Measurements from ENCODE around the gene TULP4.
"Not testable (repeated sequence)": the region's sequence is repeated elsewhere in the genome, so short reads cannot be mapped to it uniquely, and the experiment has no call there.

Gene TULP4

DNA sequence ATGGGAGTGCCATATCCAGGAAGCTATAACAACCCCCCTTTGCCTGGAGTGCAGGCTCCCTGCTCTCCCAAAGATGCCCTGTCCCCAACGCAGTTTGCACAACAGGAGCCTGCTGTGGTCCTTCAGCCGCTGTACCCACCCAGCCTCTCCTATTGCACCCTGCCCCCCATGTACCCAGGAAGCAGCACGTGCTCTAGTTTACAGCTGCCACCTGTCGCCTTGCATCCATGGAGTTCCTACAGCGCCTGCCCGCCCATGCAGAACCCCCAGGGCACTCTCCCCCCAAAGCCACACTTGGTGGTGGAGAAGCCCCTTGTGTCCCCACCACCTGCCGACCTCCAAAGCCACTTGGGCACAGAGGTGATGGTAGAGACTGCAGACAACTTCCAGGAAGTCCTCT lies 191.0 kb downstream of the TULP4 start:
- no peak for DNase-seq (ENCODE audit: low spot score)

DNA sequence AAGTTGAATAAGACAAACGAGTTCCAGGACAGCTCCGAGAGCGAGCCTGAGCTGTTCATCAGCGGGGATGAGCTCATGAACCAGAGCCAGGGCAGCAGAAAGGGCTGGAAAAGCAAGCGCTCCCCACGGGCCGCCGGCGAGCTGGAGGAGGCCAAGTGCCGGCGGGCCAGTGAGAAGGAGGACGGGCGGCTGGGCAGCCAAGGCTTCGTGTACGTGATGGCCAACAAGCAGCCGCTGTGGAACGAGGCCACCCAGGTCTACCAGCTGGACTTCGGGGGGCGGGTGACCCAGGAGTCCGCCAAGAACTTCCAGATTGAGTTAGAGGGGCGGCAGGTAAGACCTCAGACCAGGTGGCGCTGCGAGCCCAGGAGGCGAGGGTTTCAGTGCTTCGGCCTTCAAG lies 191.6 kb downstream of the TULP4 start:
- no peak for DNase-seq (ENCODE audit: low spot score)

DNA sequence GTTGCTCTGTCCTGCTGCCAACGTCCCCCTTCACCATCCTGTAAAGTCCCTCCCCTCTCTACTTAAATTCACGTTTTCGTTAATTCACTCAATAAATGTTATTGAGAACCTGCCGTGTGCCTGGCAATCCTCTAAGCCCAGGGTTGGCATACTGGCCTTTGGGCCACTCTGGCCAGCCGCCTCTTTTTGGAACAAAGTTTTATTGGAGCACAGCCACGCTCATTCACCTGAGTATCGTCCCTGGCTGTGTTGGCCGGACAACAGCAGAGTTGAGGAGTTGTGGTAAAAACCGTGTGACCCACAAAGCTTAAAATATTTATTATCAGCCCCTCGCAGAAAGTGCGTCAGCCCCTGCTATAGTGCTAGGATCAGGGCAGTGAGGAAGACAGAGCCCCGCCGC lies 192.9 kb downstream of the TULP4 start:
- no peak for DNase-seq (ENCODE audit: low spot score)

DNA sequence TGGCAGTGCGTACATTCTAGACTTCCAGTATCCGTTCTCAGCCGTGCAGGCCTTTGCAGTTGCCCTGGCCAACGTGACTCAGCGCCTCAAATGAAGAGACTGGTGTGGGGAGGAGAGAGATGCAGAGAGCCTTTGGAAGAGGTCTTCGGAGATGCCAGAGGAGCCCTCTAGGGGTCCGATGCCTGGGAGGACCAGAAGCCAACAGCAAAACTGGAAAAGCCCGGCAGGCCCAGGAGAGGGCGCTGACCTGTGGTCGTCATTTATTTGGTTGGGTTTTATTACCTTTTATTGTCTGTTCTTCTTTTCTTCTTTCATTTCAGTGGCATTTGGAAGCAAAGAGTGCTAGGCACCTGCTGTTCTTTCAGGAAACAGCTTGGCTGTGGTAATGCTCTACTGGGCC lies 194.3 kb downstream of the TULP4 start:
- peak; percentile 26 for DNase-seq (ENCODE audit: low spot score)

DNA sequence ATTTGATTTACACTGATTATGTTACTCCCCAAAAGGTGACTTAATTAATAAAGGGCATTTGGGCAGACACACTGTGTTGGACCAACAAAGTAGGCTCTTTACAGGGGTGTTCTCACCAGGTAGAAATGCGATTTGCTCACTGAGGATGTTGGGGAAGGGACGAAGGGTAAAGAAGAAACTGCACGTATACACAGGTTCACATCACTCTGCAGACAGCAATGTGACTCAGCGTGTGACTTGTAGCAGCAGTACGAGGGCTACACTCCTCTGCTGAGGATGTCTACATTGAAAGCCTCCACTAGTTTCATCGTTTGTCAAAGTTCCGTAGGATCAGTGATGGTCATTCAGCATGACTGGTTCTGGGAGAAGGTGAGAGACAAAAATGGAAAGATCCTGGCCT lies 194.9 kb downstream of the TULP4 start:
- DNase-seq (ENCODE audit: low spot score): no peak

DNA sequence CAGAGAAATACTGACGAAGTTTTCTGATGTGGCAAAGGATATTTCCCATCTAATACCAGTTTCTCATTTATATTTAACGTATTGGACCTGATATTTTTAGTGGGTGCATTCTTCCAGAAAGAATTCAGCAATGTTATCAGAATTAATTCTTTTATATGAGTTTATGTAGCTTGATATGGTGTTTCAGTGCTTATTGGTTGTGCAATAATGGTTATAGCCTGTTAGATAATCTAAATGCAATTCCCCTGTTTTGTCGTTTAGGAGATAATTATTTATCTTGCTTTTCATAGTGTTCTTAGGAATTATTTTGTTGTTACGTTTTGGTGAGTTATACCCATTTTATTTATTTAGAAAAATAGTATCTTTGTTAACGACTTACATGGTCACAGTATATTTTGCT lies 196.2 kb downstream of the TULP4 start:
- DNase-seq (ENCODE audit: low spot score): no peak

DNA sequence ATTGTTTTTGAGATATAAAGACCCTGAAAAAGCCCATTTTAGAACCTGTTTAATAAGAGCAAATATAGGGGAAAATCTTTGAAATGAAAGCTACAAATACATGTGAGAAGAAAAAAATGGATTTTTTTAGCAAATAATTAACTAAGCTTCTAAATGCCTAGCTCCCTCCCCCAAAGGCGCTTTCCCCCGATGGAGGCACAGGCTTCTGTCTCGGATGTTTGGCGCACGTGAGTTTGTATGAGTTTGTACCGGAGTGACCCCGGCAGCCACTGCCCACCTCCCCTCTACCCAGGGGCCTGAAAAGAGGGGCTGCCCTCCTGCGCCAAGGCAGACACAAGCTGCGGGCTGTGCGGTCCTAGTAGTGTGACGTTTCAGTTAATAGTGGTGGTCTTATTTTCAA lies 197.2 kb downstream of the TULP4 start:
- DNase-seq (ENCODE audit: low spot score): no peak

DNA sequence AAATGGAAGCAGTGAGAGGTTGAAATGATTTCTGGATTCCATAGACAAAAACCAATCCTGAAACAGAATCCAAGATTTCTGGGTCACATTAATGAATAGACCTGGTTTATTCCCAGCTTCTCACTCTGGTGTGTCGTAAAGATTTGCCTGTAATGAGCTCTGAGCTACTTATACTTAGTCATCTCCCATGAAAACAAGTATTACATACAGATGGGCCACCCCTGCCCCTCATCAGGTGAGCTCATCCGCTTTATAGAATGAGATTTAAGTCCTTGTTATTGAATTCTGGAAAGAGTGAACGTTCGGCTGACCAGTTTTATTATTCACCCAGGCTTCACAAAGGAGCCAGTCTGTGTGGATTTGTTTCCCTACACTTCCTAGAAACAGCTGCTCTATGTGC lies 200.5 kb downstream of the TULP4 start:
- DNase-seq (ENCODE audit: low spot score): peak; percentile 15

DNA sequence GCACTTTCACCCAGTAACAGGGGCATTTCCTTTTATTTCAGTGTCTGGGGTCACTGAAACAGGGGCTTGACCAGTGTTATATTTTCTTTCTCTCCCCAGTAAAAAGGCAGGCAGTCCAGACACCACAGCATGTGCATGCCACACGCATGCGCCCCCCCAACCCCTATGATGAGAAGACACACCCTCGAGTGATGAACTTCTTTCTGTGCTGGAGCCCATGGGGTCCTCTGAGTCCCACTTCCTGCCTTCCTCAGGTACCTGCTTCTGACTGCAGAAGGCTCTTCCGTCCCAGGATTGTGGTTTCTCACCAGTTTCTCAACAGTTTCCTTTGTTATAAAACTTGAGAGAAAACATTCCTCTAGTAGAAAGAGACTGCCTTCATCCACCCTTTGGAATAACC lies 201.9 kb downstream of the TULP4 start:
- no peak for DNase-seq (ENCODE audit: low spot score)

DNA sequence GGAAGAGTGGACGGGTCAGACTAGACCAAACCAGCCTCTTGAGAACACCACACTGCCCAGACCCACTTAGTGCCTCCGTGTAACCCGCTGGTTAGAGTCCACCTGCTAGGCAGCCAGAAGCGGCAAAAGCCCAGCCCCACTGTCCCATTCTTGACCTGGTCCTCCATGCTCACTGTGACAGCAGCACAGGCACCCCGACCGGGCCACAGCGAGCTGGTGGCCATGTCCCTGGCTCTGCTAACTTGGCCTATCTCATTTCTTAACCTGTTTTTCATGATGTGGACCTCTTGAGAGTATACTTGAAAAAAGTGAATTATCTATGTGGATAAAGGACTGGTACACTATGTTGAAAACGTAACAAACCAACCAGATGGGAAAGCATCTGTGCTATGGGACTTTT lies 202.7 kb downstream of the TULP4 start:
- no peak for DNase-seq (ENCODE audit: low spot score)

DNA sequence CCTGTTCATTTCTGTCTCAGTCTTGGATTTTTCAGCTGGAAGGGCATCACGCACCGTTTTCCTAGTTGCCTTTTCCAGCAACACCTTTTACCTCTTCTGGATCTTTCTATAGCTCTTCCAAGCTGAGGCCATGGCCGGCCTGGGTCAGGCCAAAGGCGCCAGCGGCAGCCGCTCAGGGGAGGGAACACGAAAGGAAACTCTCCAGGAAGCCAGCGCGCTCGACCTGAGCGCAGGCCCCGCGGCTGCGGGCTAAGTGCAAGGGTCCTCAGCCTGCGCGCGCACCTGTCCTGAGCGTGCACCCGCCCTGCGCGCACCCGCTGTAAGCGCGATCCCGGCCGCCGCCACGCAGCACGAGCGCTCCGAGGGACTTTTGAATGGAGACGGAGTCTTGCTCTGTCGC lies 203.8 kb downstream of the TULP4 start:
- DNase-seq (ENCODE audit: low spot score): no peak

DNA sequence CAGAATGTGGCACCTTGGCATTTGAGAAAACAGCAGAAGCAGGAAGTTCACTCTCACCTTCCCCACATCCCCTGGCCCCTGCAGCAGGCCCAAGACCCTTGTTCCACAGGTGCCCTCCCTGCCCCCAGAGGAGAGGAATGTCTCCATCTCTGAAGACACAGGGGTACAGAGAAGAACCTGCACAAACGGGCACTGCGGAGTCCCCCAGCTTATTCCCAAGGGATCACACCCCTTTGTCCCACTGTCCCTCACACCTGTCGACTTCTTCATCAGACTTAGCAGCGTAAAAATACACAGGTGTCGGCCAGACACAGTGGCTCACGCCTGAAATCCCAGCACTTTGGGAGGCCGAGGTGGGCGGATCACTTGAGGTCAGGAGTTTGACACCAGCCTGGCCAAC lies 204.8 kb downstream of the TULP4 start:
- no peak for DNase-seq (ENCODE audit: low spot score)

DNA sequence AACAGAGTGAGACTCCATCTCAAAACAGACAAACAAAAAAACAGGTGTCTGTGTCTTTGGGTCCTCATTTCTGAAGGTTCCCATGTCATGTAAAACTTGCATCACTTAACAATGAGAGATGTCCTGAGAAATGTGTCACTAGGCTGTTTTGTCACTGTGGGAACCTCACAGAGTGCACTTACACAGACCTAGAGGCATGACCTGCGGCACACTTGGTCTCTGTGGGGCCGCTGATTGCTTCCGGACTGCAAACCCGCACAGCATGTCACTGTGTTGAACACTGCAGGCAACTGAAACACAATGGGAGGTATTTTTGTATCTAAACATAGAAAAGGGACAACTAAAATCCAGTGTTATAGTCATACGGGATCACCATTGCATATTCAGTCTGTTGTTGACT lies 205.3 kb downstream of the TULP4 start:
- no peak for DNase-seq (ENCODE audit: low spot score)

DNA sequence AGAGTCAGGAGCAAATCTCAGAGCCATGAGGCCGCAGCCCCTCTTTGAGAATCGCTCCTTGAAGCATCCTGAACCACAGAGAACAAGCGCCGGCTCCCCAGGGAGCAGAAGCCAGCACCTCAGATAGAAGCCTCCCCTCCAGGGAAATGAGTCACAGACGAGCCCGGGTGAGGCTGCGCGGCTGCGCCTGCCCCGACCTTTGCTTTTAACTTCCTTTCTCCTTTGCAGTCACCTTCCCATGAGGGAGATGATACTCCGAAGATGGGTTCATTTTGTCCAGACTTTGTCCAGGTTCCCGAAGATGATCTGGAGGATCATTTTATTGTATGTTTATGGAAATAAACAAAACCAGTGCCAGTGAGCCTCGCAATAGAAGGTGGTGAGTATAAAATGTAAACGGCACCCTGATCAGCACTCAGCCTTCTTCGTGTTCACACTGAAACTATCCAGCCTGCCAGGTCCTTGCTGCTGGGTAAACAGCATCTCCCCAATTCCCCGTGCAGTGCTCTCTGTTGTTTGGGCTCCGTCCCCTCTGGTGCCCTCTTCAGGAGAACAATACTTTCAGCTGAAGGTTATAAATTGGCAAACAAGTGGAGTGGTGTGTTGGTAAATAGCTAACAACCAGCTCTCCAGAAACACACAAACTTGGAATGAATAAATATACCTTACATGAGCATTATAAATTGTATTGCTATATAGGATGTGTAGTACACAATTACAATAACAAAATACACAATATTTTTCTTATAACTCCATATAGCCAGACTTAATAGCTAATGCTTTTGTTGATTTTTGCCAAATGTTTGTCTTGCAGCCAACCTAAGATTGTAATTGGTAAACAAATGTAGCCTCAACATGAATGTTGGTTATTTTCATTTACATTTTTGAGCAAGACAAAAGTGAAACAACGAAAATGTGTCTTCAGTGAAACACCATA lies 206.2 kb downstream of the TULP4 start:
- DNase-seq (ENCODE audit: low spot score): peak; percentile 95

DNA sequence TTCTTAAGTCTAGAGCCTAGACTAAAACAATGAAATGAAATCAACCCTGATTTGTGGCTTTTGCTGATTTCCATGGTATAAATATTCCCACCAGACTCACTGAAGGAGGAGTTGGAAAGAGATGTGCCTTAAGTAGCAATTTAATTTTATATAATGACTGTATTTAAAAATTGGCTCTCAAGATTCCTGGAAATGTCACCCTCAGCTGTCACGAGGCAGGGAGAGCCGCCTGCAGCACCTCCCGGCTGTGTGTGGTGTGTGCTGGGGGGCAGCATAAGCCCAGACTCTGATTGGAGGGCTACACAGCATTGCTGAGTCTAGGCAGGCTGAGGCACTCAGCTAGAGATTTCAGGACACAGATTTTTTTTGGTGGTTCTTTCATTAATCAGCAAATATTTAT lies 207.0 kb downstream of the TULP4 start:
- DNase-seq (ENCODE audit: low spot score): no peak

DNA sequence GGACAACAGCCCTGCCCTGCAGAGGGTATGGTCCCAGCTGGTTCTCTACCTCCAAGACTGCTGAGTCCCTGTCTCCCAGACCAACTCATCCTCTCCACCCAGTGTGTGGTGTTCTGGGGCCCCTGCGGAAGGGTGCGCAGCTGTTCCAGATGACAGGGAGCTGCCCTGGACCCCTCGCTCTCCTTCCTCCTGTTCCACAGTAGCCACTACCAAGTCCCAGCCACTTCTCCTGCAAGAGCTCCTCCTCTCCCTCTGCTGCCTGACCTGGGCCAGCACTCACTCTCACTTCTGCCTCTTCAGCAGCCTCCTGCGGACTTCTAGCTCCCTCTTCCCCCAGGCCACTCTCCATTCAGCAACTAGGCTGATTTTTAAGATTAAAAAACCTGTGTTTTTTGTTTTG lies 207.5 kb downstream of the TULP4 start:
- DNase-seq (ENCODE audit: low spot score): no peak

DNA sequence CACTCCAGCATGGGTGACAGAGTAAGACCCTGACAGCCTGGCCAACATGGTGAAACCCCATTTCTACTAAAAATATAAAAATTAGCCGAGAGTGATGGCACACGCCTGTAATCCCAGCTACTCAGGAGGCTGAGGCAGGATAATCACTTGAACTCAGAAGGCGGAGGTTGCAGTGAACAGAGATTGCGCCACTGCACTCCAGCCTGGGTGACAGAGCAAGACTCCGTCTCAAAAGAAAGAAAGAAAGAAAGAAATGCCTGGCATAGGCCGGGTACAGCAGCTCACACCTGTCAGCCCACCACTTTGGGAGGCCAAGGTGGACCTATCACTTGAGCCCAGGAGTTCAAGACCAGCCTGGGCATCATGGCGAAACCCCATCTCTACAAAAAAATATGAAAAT lies 208.7 kb downstream of the TULP4 start:
- DNase-seq (ENCODE audit: low spot score): not testable (repeated sequence)

DNA sequence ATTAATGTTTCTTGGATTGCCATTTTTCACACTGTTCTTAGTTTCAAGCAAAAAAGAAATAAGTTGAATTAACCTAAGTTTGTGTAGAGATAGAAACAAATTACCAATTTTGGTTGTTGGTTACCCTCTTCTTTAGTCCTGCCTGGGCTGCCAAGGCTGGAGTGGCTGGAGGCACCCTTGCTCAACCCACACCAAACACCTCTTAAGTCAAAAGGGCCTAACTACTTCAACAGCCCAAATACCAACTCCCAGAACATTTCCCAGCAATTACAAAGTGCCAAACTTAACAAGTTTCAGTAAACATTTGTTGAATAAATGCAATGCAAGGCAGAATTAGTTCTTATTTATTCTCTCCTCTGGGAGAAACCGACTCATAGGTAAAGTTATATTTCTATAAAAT lies 209.5 kb downstream of the TULP4 start:
- DNase-seq (ENCODE audit: low spot score): no peak

DNA sequence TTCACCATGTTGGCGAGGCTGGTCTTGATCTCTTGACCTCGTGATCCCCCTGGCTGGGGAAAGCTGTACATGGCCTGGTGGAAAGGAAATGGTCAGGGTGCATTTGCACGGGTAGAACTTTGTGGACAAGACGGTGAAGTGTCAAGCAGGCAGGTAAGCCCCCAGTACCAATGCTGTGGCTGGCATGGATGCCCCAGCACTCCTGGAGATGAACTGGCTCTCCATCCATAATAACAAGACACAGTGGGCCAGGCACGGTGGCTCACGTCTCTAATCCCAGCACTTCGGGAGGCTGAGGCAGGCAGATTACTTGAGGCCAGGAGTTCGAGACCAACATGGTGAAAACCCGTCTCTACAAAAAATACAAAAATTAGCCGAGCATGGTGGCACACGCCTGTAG lies 210.4 kb downstream of the TULP4 start:
- no peak for DNase-seq (ENCODE audit: low spot score)

DNA sequence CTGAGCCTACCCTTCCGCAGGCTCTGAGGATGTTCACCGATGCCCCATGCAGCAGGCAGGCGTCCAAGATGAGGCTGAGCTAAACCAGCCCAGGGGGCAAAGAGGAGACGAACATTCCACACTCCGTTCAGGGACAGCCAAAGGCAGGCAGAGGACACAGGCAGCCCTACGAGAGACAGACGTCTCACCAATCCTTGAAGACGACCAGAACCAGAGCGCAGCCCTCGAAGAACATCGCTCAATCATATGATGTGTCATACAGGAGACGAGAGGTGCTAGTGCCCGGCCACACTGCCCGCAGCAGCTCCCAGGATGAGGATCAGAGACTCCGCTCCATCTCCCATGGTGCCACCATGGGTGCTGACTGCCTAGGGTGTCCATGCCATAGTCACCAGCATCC lies 212.0 kb downstream of the TULP4 start:
- DNase-seq (ENCODE audit: low spot score): no peak

DNA sequence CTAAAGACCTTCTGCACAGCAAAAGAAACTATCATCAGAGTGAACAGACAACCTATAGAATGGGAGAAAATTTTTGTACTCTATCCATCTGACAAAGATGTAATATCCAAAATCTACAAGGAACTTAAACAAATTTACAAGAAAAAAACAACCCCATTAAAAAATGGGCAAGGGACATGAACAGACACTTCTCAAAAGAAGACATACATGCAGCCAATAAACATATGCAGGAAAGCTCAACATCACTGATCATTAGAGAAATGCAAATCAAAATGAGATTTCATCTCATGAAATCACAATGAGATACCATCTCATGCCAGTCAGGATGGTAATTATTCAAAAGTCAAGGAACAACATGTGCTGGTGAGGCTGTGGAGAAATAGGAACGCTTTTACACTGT lies 215.6 kb downstream of the TULP4 start:
- not testable (repeated sequence) for DNase-seq (ENCODE audit: low spot score)

DNA sequence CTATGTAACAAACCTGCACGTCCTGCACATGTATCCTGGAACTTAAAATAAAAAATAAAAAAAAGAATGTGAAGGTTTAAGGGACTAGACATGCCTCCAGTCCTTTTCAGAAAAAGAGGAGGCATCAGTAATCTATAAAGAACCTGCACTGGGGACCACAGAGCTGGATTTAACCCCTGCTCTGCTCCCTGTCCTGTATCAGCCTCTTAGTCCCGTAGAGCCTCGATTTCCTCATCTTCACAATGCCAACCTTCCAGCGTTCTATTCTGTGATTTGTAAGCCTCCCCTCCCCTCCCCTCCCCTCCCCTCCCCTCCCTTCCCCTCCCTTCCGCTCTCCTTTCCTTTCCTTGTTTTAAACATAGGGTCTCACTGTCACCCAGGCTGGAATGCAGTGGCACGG lies 216.6 kb downstream of the TULP4 start:
- no peak for DNase-seq (ENCODE audit: low spot score)

DNA sequence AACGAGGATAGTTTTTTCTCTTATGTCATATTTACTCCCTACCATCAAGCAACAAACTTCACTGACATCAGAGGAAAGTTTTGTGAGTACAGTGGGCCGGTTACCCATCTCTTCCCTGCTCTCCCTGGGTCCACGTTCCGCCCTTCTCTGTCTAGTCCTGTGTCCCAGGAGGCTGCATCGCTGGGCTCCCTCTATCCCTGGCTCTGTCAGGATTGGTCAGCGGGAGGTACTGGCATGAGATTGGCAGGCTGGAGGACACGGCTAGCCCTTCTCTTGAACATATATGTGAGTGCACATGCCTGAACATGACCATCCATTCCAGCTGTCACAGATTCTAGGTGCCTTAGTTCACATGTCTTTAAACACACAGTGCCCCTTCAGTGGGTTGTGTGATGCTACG lies 217.4 kb downstream of the TULP4 start:
- DNase-seq (ENCODE audit: low spot score): no peak

DNA sequence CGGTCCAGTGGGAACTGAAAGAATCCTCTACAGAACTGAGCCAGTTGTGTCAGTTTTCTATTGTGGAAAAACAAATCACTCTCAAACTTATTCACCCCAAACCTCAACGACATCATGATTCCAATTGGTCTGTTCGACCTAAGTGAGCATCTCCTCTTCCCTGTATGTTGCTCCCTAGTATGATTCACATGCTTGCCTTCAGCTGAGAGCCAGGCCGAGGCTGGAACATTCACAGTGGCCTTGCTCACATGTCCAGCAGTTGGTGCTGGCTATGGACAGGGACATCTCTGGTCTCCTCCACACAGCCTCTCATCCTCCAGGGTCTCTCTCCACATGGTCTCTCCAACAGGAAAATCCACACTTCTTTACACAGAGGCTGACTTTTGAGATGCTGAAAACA lies 219.3 kb downstream of the TULP4 start:
- DNase-seq (ENCODE audit: low spot score): no peak

Measured in RKO (cell line).